GM12801 (cell line): ENCODE measurements around the gene NCKAP1.

Experiments
- CTCF ChIP-seq: IDR thresholded peaks from one replicate; pipeline ENCODE4 v1.5.1; 2011; ENCODE audit warnings: control low read depth; ENCODE audit not compliant: insufficient read length; ENCODE audit errors: extremely low read depth

Gene NCKAP1

DNA sequence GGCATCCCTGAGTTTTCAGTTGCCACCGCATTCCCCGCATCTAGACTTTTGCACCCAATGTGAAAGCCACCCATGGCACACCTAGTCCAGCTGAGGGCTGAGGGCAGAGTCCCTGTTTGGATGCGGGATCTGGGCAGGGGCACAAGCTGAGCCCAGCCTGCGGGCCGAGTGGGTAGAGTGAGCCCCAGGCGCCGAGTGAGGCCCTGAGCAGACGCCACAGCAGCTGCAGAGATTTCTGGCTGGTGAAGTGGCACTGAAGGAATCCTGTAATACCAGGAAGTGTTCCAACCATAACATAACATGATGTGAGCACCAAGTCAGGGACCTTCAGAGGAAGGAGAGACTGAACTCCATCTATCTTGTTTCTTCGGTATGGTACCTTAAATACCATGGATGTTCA, 144.1 kb downstream of the NCKAP1 start:
- no peak for TF ChIP-seq CTCF

DNA sequence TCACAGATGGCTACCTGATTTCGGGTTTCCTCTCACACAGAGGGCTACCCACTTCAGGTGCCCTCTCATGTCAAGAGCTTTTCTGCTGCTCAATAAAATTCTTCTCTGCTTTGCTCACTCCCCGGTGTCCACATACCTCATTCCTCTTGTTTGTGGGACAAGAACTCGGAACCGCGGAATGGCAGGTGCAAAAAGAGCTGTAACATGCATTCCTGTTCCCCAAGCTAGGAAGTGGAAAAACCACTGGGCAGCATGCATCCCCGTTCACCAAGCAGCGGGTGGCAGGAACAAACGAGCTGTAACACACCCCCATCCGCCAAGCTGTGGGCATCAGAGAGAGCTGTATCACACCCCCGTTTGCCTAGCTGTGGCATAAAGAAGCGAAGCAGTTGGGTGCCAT, 144.6 kb downstream of the NCKAP1 start:
- no peak for TF ChIP-seq CTCF

DNA sequence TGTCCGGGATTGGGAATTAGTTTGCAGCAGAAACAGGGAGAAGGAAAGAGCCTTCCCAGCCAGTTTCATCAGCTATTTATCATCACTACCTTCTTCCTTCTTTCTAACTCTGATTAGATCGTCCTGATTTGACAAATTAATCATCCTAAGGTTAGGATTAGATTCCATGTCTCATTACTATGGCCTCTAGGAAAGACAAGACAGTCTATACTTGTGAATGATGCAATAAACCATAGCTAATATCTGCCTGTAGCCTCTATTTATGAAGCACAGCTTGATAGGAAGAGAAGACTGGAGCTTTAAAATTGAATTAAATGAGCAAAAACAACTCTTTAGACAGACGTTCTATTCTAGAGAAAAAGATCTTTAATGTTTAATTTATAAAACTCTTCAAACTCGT, 146.6 kb downstream of the NCKAP1 start:
- no peak for TF ChIP-seq CTCF

DNA sequence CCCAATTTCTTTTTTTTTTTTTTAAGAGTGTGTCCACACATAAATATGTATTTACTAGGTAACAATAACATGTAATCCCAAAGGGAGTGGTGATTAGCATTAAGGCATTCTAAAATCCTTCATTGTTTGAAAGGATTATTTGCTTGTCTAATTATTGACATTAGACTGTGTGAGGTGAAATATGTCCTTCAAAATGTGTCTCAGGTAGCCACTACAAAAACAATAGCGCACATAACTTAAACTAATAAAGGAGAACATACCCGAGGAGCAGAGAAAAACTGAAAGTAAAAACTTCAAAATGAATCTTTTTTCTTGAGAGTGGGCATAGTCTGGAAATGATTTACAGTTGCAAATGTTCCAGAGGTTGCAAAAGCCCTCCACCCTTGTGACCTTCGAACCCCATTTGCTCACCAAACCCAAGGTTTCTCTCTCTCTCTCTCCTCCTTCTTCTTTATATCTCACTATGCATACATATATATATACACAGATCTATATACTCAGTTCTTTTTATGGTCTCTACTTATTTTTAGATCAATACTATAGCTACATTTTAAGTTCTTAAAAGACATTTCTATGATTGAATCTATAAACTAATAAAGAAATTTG, 147.4 kb downstream of the NCKAP1 start:
- no peak for TF ChIP-seq CTCF

GRCh38 chr2:182890305-182890704, 148.0 kb downstream of the NCKAP1 start:
- TF ChIP-seq CTCF = no peak

DNA sequence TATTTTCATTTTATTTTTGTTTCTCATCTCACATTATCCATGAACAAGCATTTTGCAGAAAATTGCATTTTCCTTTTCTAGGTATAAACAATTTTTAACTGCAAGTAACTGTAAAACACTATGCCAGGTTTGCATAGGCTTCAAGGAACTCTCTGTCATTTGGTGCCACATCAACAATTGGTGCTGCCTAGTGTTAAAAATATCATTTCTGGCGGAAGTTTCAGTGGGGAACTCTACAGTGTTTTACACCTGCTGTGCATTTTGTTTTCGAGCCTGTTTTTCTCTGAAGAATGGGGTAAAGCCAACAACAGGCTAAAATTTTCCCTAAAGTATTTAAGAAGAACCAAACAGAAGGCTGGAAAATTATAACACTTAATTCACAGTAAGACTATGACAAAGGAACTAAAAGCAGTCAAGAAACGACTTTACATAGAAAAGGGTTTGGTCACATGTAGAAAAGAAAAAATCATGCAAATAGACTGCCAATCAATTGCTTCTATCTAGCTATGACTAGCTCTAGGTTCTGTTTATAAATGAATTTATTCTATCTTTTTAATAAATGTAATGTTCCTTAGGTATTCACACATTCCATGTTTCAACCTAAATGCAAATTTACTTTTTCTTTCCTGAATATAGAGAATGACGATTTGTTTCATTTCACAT, 150.4 kb downstream of the NCKAP1 start:
- TF ChIP-seq CTCF = no peak

- no peak for TF ChIP-seq CTCF
Measured at GRCh38 chr2:182887093-182887492, 151.2 kb downstream of the NCKAP1 start.
